Body of pancreas (tissue), 4 donors: ENCODE data around the gene POLA1.

Source experiments
- CTCF ChIP-seq, 7 experiments: fragments of 450-650 bp in 4 of 7; fragments of 200-600 bp in 3 of 7; sonication (generic) in 3 of 7; IDR thresholded peaks; one replicate each; pipeline ENCODE4 v1.5.1; 2016 to 2019; ENCODE audit warnings: antibody characterized with exemption in 7 of 7
- POLR2A ChIP-seq, 3 donors: fragments of 450-650 bp; IDR thresholded peaks; one replicate each; pipeline ENCODE4 v1.6.1; 2016; ENCODE audit warnings: antibody characterized with exemption in 3 of 3, mild to moderate bottlenecking in 2 of 3

- TF ChIP-seq CTCF (IDR thresholded peaks at IDR 0.05) (no peak), POLR2A (IDR thresholded peaks at IDR 0.05) (no peak)
Observed at GRCh38 chrX:24886916-24887315, 193.2 kb downstream of the POLA1 start.
